IMR-90 (cell line): Measurements from ENCODE around the gene HOXB9.
A peak's percentile ranks its signal among the peaks of the same experiment; 100 is the strongest.

Source experiments
- CEBPB ChIP-seq: IDR thresholded peaks from 2 replicates; pipeline ENCODE4 v1.6.1; 2012; ENCODE audit warnings: low read depth, low read length, improper control_type of control experiment
- CHD1 ChIP-seq: IDR thresholded peaks from 2 replicates; pipeline ENCODE4 v1.6.1; 2012; ENCODE audit warnings: low read depth, low read length, improper control_type of control experiment
- MAFK ChIP-seq: IDR thresholded peaks from 2 replicates; pipeline ENCODE4 v1.6.1; 2012; ENCODE audit warnings: low read depth, low read length, improper control_type of control experiment
- MXI1 ChIP-seq: IDR thresholded peaks from 2 replicates; pipeline ENCODE4 v1.6.1; 2012; ENCODE audit warnings: low read depth, mild to moderate bottlenecking, low read length, moderate library complexity, borderline replicate concordance
- POLR2A ChIP-seq: IDR thresholded peaks from 2 replicates; pipeline ENCODE4 v1.6.1; 2012; ENCODE audit warnings: mild to moderate bottlenecking, low read depth, low read length
- RAD21 ChIP-seq: IDR thresholded peaks from 2 replicates; pipeline ENCODE4 v1.6.1; 2012; ENCODE audit warnings: low read length, improper control_type of control experiment
- RCOR1 ChIP-seq: IDR thresholded peaks from 2 replicates; pipeline ENCODE4 v1.6.1; 2012; ENCODE audit warnings: mild to moderate bottlenecking, low read length, improper control_type of control experiment; ENCODE audit not compliant: insufficient replicate concordance
- RFX5 ChIP-seq: IDR thresholded peaks from 2 replicates; pipeline ENCODE4 v1.8.0; 2012; ENCODE audit warnings: low read depth, mild to moderate bottlenecking, low read length, moderate library complexity
- SMC3 ChIP-seq: fragments of 150-350 bp; IDR thresholded peaks from 2 replicates; pipeline ENCODE4 v1.6.1; 2016; ENCODE audit warnings: low read depth, mild to moderate bottlenecking, antibody characterized with exemption, low read length, moderate library complexity
- TF ChIP-seq, protein P1 (sequence below): conservative IDR thresholded peaks from 2 replicates; pipeline ENCODE4 v1.5.1; 2012; ENCODE audit warnings: mild to moderate bottlenecking, low read depth, low read length, improper control_type of control experiment
- TF ChIP-seq, protein P2 (sequence below): fragments of 150-350 bp; IDR thresholded peaks from 2 replicates; pipeline ENCODE4 v1.6.1; 2017; ENCODE audit warnings: mild to moderate bottlenecking, antibody characterized with exemption, low read length, low read depth

DNA sequence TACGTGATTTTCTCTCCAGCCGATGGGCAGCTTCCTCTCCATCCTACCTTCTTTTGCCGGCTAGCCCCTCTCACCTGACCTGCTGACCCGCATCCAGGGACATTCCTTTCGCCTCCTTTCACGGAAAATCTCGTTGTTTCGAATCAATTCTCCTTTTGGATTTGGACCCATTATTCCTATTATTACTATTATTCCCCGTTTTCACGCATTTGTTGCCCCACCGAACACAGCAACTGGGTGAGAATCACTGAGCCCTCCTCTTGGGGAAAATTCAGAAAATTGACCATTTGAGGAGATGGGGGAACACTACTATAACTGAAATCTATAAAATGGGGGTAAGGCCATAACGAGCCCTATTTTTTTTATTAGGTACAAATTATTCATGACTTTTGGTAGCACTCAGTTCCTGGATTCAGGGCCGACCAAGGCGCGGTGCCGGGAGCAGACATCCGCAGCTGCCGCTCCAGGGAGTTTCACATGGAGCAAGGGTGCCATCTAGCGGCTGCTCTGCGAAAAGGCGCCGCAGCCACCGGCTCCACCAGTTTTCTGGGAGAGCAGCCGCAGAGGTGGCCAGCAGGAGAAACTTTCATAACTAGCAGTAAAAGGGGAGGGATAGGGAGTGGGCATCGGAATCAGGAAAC is 7.8 kb downstream of the HOXB9 start:
- TF ChIP-seq, protein P1, sequence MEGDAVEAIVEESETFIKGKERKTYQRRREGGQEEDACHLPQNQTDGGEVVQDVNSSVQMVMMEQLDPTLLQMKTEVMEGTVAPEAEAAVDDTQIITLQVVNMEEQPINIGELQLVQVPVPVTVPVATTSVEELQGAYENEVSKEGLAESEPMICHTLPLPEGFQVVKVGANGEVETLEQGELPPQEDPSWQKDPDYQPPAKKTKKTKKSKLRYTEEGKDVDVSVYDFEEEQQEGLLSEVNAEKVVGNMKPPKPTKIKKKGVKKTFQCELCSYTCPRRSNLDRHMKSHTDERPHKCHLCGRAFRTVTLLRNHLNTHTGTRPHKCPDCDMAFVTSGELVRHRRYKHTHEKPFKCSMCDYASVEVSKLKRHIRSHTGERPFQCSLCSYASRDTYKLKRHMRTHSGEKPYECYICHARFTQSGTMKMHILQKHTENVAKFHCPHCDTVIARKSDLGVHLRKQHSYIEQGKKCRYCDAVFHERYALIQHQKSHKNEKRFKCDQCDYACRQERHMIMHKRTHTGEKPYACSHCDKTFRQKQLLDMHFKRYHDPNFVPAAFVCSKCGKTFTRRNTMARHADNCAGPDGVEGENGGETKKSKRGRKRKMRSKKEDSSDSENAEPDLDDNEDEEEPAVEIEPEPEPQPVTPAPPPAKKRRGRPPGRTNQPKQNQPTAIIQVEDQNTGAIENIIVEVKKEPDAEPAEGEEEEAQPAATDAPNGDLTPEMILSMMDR = peak; percentile 98
- TF ChIP-seq RFX5 (no peak), POLR2A (peak; percentile 57; the same call in 1 of the 2 replicates), MXI1 (0 out of 2 replicates have a peak, but pooled peaks have one; percentile 9), RAD21 (peak; percentile 97), CHD1 (no peak), MAFK (no peak), SMC3 (peak; percentile 94), RCOR1 (no peak), CEBPB (no peak)
- TF ChIP-seq, protein P2, sequence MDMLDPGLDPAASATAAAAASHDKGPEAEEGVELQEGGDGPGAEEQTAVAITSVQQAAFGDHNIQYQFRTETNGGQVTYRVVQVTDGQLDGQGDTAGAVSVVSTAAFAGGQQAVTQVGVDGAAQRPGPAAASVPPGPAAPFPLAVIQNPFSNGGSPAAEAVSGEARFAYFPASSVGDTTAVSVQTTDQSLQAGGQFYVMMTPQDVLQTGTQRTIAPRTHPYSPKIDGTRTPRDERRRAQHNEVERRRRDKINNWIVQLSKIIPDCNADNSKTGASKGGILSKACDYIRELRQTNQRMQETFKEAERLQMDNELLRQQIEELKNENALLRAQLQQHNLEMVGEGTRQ = no peak
